Measurements from ENCODE around the gene TP53I13.

DNA sequence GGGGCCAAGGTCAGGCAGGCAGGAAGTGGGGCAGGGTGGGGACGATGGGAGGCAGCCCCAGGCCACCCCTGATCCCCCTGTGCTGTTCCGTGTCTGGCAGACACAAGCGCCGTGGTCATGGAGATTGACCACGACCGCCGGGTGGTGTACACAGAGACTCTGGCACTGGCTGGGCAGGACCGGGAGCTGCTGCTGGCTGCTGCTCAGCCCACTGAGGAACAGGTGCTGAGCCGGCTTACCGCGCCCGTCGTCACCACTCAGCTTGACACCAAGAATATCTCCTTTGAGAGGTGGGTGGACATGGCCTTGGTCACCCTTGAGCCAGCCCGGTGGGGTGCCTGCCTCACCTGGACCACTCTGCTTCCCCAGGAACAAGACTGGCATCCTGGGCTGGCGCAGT is 40.5 kb downstream of the TP53I13 start:
- TF ChIP-seq, protein P1, sequence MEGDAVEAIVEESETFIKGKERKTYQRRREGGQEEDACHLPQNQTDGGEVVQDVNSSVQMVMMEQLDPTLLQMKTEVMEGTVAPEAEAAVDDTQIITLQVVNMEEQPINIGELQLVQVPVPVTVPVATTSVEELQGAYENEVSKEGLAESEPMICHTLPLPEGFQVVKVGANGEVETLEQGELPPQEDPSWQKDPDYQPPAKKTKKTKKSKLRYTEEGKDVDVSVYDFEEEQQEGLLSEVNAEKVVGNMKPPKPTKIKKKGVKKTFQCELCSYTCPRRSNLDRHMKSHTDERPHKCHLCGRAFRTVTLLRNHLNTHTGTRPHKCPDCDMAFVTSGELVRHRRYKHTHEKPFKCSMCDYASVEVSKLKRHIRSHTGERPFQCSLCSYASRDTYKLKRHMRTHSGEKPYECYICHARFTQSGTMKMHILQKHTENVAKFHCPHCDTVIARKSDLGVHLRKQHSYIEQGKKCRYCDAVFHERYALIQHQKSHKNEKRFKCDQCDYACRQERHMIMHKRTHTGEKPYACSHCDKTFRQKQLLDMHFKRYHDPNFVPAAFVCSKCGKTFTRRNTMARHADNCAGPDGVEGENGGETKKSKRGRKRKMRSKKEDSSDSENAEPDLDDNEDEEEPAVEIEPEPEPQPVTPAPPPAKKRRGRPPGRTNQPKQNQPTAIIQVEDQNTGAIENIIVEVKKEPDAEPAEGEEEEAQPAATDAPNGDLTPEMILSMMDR (conservative IDR thresholded peaks at IDR 0.05): no peak
- TF ChIP-seq ZFX (IDR thresholded peaks at IDR 0.05): no peak

Measured in C4-2B (cell line).